K562 treated with DMSO at 1 percent for 24 hours (cell line): ENCODE results near the gene KHSRP. TPM values are rescaled to one million over a fixed set of nuclear protein-coding genes. Genes with fewer than 3 reads are reported as not detected.

Experiments
- total RNA-seq: library from RNA; unstranded; fragments of 300-600 nt; gene quantifications from 2 replicates; pipeline ENCODE4 v1.2.3, GENCODE V29; 2022; ENCODE audit warnings: low read depth; ENCODE audit not compliant: insufficient read depth

The KHSRP gene, protein sequence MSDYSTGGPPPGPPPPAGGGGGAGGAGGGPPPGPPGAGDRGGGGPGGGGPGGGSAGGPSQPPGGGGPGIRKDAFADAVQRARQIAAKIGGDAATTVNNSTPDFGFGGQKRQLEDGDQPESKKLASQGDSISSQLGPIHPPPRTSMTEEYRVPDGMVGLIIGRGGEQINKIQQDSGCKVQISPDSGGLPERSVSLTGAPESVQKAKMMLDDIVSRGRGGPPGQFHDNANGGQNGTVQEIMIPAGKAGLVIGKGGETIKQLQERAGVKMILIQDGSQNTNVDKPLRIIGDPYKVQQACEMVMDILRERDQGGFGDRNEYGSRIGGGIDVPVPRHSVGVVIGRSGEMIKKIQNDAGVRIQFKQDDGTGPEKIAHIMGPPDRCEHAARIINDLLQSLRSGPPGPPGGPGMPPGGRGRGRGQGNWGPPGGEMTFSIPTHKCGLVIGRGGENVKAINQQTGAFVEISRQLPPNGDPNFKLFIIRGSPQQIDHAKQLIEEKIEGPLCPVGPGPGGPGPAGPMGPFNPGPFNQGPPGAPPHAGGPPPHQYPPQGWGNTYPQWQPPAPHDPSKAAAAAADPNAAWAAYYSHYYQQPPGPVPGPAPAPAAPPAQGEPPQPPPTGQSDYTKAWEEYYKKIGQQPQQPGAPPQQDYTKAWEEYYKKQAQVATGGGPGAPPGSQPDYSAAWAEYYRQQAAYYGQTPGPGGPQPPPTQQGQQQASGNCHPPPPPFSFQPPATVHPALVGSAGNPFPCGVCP
- 551 and 560 TPM in 2 replicates for total RNA-seq

DNA sequence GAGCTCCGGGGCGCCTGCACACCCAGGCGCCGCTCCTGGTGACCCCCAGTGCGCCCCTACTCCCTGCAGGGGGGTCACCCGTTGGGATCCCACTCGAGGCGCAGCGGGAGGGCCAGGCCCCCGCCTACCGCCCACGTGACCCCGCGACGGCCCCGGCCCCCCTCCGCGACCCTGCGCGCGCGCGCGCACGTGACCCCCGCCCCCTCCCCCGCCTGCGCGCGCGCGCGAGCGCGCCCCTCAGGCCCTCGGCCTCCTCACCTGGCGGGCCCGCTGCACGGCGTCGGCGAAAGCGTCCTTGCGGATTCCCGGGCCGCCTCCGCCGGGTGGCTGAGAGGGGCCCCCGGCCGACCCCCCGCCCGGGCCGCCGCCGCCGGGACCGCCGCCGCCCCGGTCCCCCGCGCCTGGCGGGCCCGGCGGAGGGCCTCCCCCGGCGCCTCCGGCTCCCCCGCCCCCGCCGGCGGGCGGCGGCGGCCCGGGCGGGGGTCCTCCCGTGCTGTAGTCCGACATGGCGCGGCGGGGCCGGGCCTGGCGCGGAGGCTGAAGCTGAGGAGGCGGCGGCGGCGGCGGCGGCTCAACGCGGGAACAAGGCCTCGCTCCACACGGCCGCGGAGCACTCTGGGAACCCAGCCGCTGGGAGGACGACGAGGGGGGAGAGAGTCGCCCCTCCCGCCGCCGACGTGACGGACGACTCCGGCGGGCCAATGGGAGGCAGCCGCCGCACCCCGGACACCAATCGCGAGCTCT lies at the start of gene KHSRP:
TSS of gene KHSRP (minus strand) at position 617 of the 744 bp plus-strand sequence. CDS start at position 507, 110 bp downstream.

DNA sequence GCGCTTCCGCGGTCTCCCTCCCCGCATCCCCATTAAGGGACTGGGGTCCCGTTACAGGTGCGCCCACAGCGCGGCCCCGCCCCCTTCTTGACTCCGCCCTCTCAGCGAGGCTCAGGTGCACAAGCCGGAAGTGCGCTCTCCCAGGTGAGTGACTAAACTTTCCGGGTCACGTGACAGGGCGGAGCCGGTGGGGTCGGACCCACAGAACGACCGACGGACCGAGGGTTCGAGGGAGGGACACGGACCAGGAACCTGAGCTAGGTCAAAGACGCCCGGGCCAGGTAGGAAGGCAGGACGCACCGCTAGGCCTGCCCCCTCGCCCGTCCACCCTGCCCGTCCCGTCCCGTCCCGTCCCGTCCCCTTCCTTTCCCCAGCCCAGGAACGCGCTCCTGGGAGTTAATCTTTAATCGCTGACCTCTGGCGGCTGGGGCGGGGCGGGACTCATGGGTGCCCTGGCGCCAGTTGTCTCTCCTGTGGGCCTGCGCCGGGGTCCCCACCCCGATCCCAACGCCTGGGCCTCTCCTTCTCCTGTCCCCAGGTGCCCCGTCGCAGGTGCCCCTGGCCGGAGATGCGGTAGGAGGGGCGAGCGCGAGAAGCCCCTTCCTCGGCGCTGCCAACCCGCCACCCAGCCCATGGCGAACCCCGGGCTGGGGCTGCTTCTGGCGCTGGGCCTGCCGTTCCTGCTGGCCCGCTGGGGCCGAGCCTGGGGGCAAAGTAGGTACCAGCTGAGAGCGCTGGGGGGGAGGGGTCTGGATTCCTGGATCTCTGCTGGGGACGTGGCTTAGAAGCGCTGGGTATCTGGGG lies 39.7 kb upstream of the KHSRP start, which contains the start of gene CRB3:
TSS of gene CRB3 (plus strand) at position 202 of the 804 bp plus-strand sequence. CDS start at position 633, 431 bp downstream.

DNA sequence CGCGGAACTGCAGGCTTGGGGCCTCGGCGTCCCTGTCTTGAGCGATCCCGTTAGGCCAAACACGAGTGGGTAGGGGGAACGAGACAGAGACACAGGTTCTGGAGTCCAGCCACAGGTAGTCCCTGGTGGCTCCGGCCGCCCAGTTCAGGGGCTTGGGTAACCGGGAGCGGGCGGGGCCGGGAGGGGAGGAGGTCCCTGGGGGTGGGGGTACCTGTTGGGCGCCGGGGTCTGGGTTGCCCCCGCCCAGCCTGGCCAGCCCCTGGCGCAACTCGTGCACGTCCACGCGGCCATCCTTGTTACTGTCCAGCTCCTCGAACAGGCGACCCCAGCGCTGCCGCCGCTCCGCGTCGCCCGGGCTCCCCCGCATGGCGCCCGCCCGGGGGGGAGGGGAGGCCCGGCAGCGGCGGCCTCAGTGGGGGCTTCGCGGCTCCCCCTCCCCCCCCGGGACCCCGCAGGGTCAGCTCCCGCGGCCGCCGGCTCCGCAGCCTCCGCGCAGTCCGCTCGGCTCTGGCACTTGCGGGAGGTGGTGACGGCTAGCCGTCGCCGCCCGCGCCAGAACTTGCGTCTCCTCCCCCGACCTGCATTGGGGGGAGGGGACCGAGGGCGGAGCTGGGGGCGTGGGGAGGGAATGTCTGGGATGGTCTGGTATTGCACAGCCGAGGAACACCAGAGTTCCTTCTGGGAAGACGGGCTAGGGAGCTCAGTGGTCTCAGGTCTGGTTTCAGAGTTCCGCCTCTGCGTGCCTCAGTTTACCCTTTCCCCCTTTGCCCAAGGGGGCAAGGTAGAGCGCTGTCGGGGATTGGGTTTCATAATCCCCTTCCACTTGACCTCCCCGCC lies 34.9 kb upstream of the KHSRP start, which contains the start of gene SLC25A23:
TSS of gene SLC25A23 (minus strand) at position 531 of the 837 bp plus-strand sequence. CDS start at position 367, 164 bp downstream.

DNA sequence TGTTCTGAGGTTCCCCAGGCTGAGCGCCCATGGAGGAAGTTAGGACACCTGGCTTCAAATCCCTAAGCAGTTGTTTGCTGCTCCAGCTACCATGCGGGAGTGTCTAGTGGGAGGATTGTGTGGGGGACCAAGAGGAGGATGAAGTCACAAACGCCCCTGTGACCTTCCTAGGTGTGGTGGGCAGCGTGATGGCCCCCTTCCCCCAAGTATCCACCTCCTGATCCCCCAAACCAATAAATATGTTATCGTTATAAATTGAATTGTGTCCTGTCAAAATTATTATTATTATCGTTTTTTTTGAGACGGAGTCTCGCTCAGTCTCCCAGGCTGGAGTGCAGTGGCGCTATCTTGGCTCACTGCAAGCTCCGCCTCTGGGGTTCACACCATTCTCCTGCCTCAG lies 9.1 kb upstream of the KHSRP start, which contains the start of gene SLC25A41:
TSS of gene SLC25A41 (minus strand) at position 101 of the 400 bp plus-strand sequence. CDS start at position 31, 70 bp downstream.

DNA sequence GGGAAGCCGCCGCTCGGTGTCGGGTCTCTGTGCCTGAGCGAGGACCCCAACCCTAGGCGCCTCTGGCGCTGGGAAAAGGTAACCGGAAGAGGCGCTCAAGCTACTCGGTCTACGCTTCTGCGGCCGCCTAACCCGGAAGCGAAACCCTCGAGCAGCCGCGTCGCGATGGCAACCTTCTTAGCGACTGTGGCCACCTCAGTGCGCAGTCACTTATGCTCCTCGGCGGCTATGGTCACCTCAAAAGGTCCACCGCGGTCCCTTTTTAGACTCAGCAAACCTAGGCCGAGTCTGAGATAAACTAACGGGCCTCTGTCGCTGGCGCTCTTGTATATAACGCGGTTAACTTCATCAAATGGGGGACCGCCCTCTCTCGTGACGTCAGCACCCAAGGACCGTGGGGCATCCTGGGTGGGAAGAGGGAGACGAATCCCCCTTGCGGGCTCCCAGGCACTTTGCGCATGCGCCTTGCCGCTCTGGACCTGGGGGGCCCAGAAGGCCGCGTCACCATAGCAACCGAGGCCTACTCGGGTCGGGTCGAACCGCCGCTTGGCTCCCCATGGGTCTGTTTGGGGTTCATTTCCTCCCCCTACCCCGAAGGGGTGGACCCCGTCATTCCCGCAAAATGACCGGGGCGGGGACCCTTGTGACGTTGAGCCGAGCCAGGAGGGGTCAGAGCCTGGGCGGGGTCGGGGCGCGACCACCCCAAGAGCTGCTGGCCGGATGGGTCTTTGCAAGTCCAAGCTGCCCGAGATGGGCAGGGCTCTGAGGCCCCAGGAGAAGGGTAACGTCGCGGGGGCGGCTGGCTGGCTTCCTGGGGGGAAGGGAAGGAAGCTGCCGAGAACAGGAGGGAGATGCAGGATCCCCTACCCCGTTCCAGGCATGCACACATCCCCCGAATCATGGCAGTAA lies 31.3 kb downstream of the KHSRP start, which contains the start of gene GTF2F1:
TSS of gene GTF2F1 (minus strand) at position 91 of the 909 bp plus-strand sequence. CDS start 169 bp downstream, outside the sequence.

DNA sequence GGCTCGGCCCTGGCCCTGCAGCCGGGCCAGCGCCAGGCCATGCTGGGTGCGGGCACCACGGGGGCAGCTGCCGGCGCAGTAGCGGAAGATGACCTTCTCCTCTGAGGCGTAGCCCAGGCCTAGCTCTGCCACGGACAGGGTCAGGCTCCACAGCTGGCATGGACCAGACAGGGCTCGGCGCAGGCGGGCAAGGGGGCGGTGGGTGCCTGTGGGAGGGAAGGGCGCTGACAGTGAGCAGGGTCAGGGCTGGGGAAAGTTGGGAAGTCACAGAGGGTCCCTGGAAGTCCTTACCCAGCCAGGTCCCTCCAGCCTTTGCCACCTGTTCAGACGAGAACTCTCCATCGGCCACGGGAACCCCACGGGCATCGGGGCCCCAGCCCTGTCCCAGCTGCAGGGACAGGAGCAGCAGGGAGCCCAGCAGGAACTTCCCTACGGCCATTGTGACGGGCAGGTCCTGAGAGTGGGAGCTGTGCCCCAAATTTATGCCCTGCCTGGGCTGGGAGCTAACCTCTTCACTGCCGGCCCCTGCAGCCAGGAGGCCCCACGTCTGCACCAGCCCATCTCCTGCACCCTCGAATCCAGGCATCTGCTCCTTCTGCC lies 49.1 kb downstream of the KHSRP start, which contains the start of gene PSPN:
TSS of gene PSPN (minus strand) at position 523 of the 600 bp plus-strand sequence. CDS start at position 439, 84 bp downstream.

DNA sequence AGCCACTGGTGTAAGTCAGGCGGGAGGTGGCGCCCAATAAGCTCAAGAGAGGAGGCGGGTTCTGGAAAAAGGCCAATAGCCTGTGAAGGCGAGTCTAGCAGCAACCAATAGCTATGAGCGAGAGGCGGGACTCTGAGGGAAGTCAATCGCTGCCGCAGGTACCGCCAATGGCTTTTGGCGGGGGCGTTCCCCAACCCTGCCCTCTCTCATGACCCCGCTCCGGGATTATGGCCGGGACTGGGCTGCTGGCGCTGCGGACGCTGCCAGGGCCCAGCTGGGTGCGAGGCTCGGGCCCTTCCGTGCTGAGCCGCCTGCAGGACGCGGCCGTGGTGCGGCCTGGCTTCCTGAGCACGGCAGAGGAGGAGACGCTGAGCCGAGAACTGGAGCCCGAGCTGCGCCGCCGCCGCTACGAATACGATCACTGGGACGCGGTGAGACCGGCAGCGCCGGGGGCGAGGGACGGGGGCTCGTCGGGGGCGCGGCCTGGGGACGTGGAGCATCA lies 52.0 kb downstream of the KHSRP start, which contains the start of gene ALKBH7:
TSS of gene ALKBH7 (plus strand) at position 201 of the 502 bp plus-strand sequence. CDS start at position 228, 27 bp downstream.

Other genes with a start within 250 kb of the KHSRP start
- gene MLLT1, start 144.8 kb downstream of the KHSRP start, total RNA-seq: 58.5 and 62.8 TPM in 2 replicates
- gene ACER1, start 91.2 kb downstream of the KHSRP start, total RNA-seq: not detected in 2 replicates
- gene CLPP, start 63.3 kb downstream of the KHSRP start, total RNA-seq: 133 and 161 TPM in 2 replicates
- 125 and 131 TPM in 2 replicates for gene ALKBH7, start 52.0 kb downstream of the KHSRP start, total RNA-seq
- gene PSPN, start 48.9 kb downstream of the KHSRP start, total RNA-seq: 2.2 and 3.4 TPM in 2 replicates
- gene GTF2F1, start 31.6 kb downstream of the KHSRP start, total RNA-seq: 102 and 110 TPM in 2 replicates
- gene SLC25A41, start 9.0 kb upstream of the KHSRP start, total RNA-seq: 2.0 and 3.0 TPM in 2 replicates
- gene SLC25A23, start 35.0 kb upstream of the KHSRP start, total RNA-seq: 74.5 and 77.3 TPM in 2 replicates
- not detected in 2 replicates for gene CRB3, start 39.5 kb upstream of the KHSRP start, total RNA-seq
- gene DENND1C, start 57.0 kb upstream of the KHSRP start, total RNA-seq: 1.5 and 2.0 TPM in 2 replicates
- 11.9 and 12.3 TPM in 2 replicates for gene TUBB4A, start 77.5 kb upstream of the KHSRP start, total RNA-seq
- 56.3 and 65.2 TPM in 2 replicates for gene TNFSF9, start 106.2 kb upstream of the KHSRP start, total RNA-seq
- 7.6 and 10.3 TPM in 2 replicates for gene CD70, start 166.3 kb upstream of the KHSRP start, total RNA-seq
- gene TNFSF14, start 245.3 kb upstream of the KHSRP start, total RNA-seq: 0.10 and 0.27 TPM in 2 replicates